Endodermal cell (in vitro differentiated cells): ENCODE results near the gene ARMH3. TPM values are rescaled to one million over a fixed set of nuclear protein-coding genes. Genes with fewer than 3 reads are reported as not detected.
"Not testable (repeated sequence)": the region's sequence is repeated elsewhere in the genome, so short reads cannot be mapped to it uniquely, and the experiment has no call there.

Experiments
- DNase-seq: peaks from one replicate; pipeline ENCODE4 v3.0.0-alpha.2; 2017
- H3K27ac ChIP-seq: 2 replicates; pipeline ENCODE4 v1.5.1; 2013; ENCODE audit warnings: mild to moderate bottlenecking, low read depth, low read length, moderate library complexity
- H3K27me3 ChIP-seq: 2 replicates; pipeline ENCODE4 v1.6.1; 2013; ENCODE audit warnings: mild to moderate bottlenecking, low read length, moderate library complexity; ENCODE audit not compliant: insufficient read depth, control insufficient read depth, poor library complexity, severe bottlenecking
- H3K36me3 ChIP-seq: 2 replicates; pipeline ENCODE4 v1.7.0; 2013; ENCODE audit warnings: mild to moderate bottlenecking, low read length, moderate library complexity; ENCODE audit not compliant: control insufficient read depth, insufficient read depth
- H3K4me1 ChIP-seq: one replicate; pipeline ENCODE4 v1.7.0; 2013; ENCODE audit warnings: low read length; ENCODE audit not compliant: control insufficient read depth, insufficient read depth
- H3K4me3 ChIP-seq: 2 replicates; pipeline ENCODE4 v1.5.1; 2013; ENCODE audit warnings: mild to moderate bottlenecking, low read length, moderate library complexity
- H3K9ac ChIP-seq: 2 replicates; pipeline ENCODE4 v1.6.1; 2013; ENCODE audit warnings: mild to moderate bottlenecking, low read length, moderate library complexity; ENCODE audit not compliant: poor library complexity, severe bottlenecking; ENCODE audit errors: extremely low read depth
- H3K9me3 ChIP-seq: 2 replicates; pipeline ENCODE4 v1.6.1; 2013; ENCODE audit warnings: mild to moderate bottlenecking, low read length, moderate library complexity; ENCODE audit not compliant: control insufficient read depth
- H3K27ac Mint-ChIP-seq: 2 replicates; pipeline ENCODE4 v1.8.0; 2020; ENCODE audit warnings: mixed read lengths
- H3K27me3 Mint-ChIP-seq: 2 replicates; pipeline ENCODE4 v1.8.0; 2021; ENCODE audit warnings: mild to moderate bottlenecking, mixed read lengths; ENCODE audit not compliant: insufficient read depth
- H3K36me3 Mint-ChIP-seq: 2 replicates; pipeline ENCODE4 v1.8.0; 2020; ENCODE audit warnings: low read depth, mixed read lengths
- H3K4me1 Mint-ChIP-seq: 2 replicates; pipeline ENCODE4 v1.8.0; 2020; ENCODE audit warnings: mixed read lengths
- H3K4me3 Mint-ChIP-seq: 2 replicates; pipeline ENCODE4 v1.8.0; 2020; ENCODE audit warnings: mild to moderate bottlenecking, moderate library complexity, mixed read lengths
- H3K9me3 Mint-ChIP-seq: 2 replicates; pipeline ENCODE4 v1.8.0; 2020; ENCODE audit warnings: mild to moderate bottlenecking, mixed read lengths
- CTCF ChIP-seq: fragments of 200-600 bp; sonication (generic); conservative IDR thresholded peaks from 2 replicates; pipeline ENCODE4 v1.5.0; 2021; ENCODE audit warnings: antibody characterized with exemption, mild to moderate bottlenecking
- WGBS, 2 experiments: methylation state at CpG; one replicate each; pipeline versions ENCODE4 v1.1.5 to v1.1.7; 2013; ENCODE audit warnings: missing lambda C conversion rate in 2 of 2, mixed read lengths in 1 of 2; ENCODE audit not compliant: insufficient coverage in 1 of 2, insufficient read length in 1 of 2; 5-methylcytosine and 5-hydroxymethylcytosine counted together
- total RNA-seq, 2 donors: library from RNA; stranded (reverse); fragmentation: NEBNext Ultra II Directional in 1 of 2; extraction: Animal tissue kit (Norgen Biotek cat#: 25700) in 1 of 2; gene quantifications; 2 replicates in 1 of 2; 3 replicates in 1 of 2; pipeline ENCODE4 v1.2.1, GENCODE V29; 2021

ARMH3 gene
- total RNA-seq, 2 donors from 2014 or later: 18.0 to 19.7 TPM

- H3K9me3 Mint-ChIP-seq: no peaks in the 10 kb centered on the region
- Histone ChIP-seq H3K27ac (no peak overlapping the region), H3K9ac (no peak overlapping the region), H3K4me1 (peaks cover 7% of the 10 kb centered on the region), H3K27me3 (no peaks in the 10 kb centered on the region), H3K36me3 (peaks cover 65% of the 10 kb centered on the region), H3K4me3 (no peak overlapping the region), H3K9me3 (peaks cover 9% of the 10 kb centered on the region)
- peaks cover 21% of the 10 kb centered on the region for H3K4me1 Mint-ChIP-seq
- H3K27me3 Mint-ChIP-seq: no peaks in the 10 kb centered on the region
- H3K36me3 Mint-ChIP-seq: peaks cover 53% of the 10 kb centered on the region
- no peak overlapping the region for H3K27ac Mint-ChIP-seq
- DNase-seq: no peak
- H3K4me3 Mint-ChIP-seq: no peak overlapping the region
- WGBS, 2 experiments: 89 to 90% methylated on average over 3 of the region's 3 CpGs
- TF ChIP-seq CTCF: no peak
These were observed 68.8 kb downstream of the ARMH3 start for GRCh38 chr10:101987136-101987535.

GRCh38 chr10:101986624-101986971 lies 69.4 kb downstream of the ARMH3 start:
- H3K4me3 Mint-ChIP-seq: no peak overlapping the region
- Histone ChIP-seq H3K4me3 (no peak overlapping the region), H3K27me3 (no peaks in the 10 kb centered on the region), H3K9me3 (peaks cover 9% of the 10 kb centered on the region), H3K27ac (no peak overlapping the region), H3K9ac (no peak overlapping the region), H3K4me1 (peaks cover 7% of the 10 kb centered on the region), H3K36me3 (peaks cover 59% of the 10 kb centered on the region)
- no peaks in the 10 kb centered on the region for H3K27me3 Mint-ChIP-seq
- peaks cover 53% of the 10 kb centered on the region for H3K36me3 Mint-ChIP-seq
- TF ChIP-seq CTCF: no peak
- no peak overlapping the region for H3K27ac Mint-ChIP-seq
- no peaks in the 10 kb centered on the region for H3K9me3 Mint-ChIP-seq
- DNase-seq: no peak
- peaks cover 21% of the 10 kb centered on the region for H3K4me1 Mint-ChIP-seq
- 93 to 100% methylated on average over 1 to 3 of the region's 3 CpGs for WGBS, 2 experiments

GRCh38 chr10:101980677-101981076 lies 75.3 kb downstream of the ARMH3 start:
- not testable (repeated sequence) for H3K27me3 Mint-ChIP-seq

More at GRCh38 chr10:101980677-101981076, 75.3 kb downstream of the ARMH3 start:
- not testable (repeated sequence) for H3K4me3 Mint-ChIP-seq, H3K27ac Mint-ChIP-seq, H3K9me3 ChIP-seq, H3K9me3 Mint-ChIP-seq, H3K4me3 ChIP-seq, H3K4me1 ChIP-seq, DNase-seq, H3K4me1 Mint-ChIP-seq, H3K9ac ChIP-seq, H3K27ac ChIP-seq, H3K27me3 ChIP-seq
- H3K36me3 Mint-ChIP-seq: peaks cover 19% of the 10 kb centered on the region
- H3K36me3 ChIP-seq: peaks cover 14% of the 10 kb centered on the region
- 97 to 100% methylated on average over 2 of the region's 2 CpGs for WGBS, 2 experiments
